Pons (tissue), 1 donor: ENCODE data around the gene SUZ12.
"Not testable (repeated sequence)": the region's sequence is repeated elsewhere in the genome, so short reads cannot be mapped to it uniquely, and the experiment has no call there.

Experiments used
- DNase-seq: peaks from one replicate; pipeline ENCODE4 v3.0.0-alpha.2; 2016; ENCODE audit warnings: low spot score

Gene SUZ12

GRCh38 chr17:31951953-31952352 is 15.1 kb downstream of the SUZ12 start:
- not testable (repeated sequence) for DNase-seq

DNA sequence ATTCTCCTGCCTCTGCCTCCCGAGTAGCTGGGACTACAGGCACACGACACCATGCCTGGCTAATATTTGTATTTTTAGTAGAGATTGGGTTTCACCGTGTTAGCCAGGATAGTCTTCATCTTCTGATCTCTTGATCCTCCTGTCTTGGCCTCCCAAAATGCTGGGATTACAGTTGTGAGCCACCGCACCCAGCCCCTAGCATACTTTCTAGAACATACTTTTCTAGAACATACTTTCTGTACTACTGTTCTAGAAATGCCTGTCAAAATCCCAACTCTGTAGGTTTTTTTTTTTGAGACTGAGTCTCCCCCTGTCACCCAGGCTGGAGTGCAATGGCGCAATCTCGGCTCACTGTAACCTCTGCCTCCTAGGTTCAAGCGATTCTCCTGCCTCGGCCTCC is 27.3 kb downstream of the SUZ12 start:
- DNase-seq: not testable (repeated sequence)

GRCh38 chr17:31967648-31968047 is 30.8 kb downstream of the SUZ12 start:
- no peak for DNase-seq

DNA sequence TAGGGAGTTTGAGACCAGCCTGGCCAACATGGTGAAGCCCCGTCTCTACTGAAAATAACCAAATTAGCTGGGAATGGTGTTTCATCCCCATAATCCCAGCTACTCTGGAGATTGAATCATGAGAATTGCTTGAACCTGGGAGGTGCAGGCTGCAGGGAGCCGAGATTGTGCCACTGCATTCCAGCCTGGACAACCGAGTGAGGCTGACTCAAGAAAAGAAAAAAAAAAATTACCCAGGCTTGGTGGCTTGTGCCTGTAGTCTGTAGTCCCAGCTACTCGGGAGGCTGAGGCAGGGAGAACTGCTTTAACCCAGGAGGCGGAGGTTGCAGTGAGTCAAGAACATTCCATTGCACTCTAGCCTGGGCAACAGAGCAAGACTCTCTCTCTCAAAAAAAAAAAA is 33.6 kb downstream of the SUZ12 start:
- not testable (repeated sequence) for DNase-seq

- not testable (repeated sequence) for DNase-seq
Measured at GRCh38 chr17:31974269-31975071, 37.7 kb downstream of the SUZ12 start.

- not testable (repeated sequence) for DNase-seq
Measured at GRCh38 chr17:31975391-31975790, 38.6 kb downstream of the SUZ12 start.

- DNase-seq: not testable (repeated sequence)
Measured at GRCh38 chr17:31991821-31992220, 55.0 kb downstream of the SUZ12 start.

DNA sequence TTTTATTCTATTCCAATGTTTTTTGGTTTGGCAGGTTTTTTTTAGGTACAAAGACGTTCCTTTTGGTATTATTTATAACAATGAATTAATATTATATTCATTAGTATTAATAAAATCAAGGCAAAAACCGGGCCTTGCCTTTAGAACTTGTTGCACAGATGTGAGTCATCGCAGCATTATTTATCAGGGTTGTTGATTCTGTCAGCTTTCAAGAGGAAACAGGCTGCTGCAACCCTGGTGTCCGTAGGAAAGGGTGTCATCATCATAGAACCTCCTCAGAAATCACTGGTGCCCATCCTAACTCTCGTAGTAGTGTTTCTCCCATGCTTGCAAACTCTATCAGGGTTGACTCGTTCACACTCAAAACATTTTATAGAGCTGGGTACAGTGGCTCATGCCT is 60.2 kb downstream of the SUZ12 start:
- no peak for DNase-seq

- DNase-seq: peak; percentile 85
Measured at GRCh38 chr17:32006957-32007462, 70.2 kb downstream of the SUZ12 start, which contains the start of gene LRRC37B. Gene LRRC37B, plus strand, starts transcription at chr17:32007383. Its CDS starts 14,010 bp downstream, at chr17:32021393.

GRCh38 chr17:32007463-32008298 is 70.9 kb downstream of the SUZ12 start:
- peak; percentile 45 for DNase-seq

- DNase-seq: no peak
Measured at GRCh38 chr17:32009262-32009542, 72.4 kb downstream of the SUZ12 start.

- DNase-seq: no peak
Measured at GRCh38 chr17:32010114-32010513, 73.3 kb downstream of the SUZ12 start.

GRCh38 chr17:32015245-32016013 is 78.6 kb downstream of the SUZ12 start:
- no peak for DNase-seq

DNA sequence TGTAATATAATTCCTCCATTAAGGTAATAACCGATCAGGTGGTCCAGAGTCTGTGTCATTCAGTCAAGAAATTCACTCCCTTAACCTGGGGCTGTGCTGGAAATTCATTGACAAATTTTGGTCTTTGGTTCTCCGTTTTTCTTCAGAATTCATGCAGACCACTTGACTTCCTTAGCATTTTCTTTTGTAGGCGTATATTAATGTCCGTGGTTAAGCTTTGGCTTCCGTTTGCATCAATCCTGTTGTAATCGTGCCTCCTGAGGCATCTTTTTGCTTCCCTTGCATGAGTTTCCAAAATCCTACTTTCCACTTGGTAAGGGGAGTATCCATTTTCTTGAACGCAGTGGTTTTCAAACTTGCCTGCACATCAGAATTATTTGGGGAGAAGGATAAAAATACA is 79.4 kb downstream of the SUZ12 start:
- no peak for DNase-seq

GRCh38 chr17:32019228-32019627 is 82.4 kb downstream of the SUZ12 start:
- DNase-seq: no peak

DNA sequence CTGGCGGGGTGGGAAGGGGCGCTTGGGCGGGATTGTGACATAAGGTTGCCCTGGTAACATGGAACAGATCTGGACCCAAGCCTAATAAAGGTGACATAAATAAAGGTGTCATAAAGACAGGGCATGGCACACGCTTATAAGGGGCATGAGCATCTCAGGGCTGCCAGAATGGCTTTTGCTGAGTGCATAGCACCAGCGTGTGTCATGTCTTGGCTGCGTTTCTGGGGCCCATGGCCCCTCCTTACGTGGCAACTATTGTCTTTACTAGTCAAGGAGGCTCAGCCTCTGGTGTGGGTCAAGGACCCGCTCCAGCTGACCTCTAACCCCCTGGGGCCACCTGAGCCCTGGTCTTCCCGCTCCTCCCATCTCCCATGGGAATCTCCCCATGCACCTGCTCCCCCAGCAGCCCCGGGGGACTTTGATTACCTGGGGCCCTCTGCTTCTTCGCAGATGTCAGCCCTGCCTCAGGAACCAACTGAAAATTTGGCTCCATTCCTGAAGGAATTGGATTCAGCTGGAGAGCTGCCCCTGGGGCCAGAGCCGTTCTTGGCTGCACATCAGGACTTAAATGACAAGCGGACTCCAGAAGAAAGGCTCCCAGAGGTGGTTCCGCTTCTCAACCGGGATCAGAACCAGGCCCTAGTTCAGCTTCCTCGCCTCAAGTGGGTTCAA is 84.3 kb downstream of the SUZ12 start:
- DNase-seq: peak; percentile 16

- DNase-seq: no peak
Measured at GRCh38 chr17:32021615-32021955, 84.8 kb downstream of the SUZ12 start.

GRCh38 chr17:32022554-32022953 is 85.7 kb downstream of the SUZ12 start:
- not testable (repeated sequence) for DNase-seq

GRCh38 chr17:32027271-32027670 is 90.5 kb downstream of the SUZ12 start:
- not testable (repeated sequence) for DNase-seq

DNA sequence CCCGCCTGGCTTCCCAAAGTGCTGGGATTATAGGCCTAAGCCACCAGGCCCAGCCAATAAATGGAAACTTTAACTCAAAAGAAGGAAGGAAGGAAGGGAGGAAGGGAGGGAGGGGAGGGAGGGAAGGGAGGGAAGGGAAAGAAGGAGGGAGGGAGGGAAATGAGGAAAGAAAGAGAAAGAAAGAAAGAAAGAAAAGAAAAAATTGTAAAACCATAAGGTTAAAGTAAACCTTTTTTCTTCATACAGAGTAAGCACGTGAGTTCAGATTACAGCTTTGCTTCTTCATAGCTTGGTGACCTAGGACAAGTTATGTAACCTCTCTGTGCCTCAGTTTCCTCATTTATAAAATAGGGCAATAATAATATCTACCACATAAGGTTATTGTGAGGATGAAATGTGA is 96.4 kb downstream of the SUZ12 start:
- no peak for DNase-seq

DNA sequence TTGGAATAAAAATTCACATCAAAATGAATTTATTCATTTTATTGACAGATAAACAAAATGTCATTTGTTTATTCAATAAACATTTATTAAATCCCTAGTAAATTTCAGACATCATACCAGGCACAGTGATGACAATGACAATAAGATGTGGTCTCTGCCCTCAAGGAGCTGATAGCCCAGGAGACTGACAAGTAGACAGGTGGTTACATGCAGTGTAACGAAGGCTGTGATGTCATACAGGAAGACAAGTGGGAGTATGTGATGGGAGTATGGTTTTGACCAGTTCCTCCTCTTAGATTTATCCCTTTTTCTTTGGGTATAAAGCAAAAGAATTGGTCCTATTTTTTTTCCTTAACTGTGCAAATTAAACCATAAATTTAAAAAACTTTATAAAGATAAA is 97.0 kb downstream of the SUZ12 start:
- not testable (repeated sequence) for DNase-seq

DNA sequence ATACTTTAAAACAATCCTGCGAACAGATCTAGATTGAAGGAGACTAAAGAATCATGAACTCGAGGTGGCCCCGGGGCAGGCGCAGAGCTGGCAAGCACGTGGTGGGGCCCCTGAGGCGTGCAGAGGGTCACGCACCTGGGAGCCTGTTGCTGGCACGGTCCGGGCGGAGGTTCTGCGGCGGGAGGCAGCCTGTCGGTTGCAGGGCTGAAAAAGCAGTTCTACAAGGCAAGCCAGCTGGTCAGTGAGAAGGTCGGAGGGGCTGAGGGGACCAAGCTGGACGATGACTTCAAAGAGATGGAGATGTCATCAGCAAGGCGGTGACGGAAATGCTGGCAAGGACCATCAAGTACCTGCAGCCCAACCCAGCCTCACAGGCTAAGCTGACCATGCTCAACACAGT is 103.4 kb downstream of the SUZ12 start:
- not testable (repeated sequence) for DNase-seq
